ENCODE data around the gene SDF4. TPM values are rescaled to one million over a fixed set of nuclear protein-coding genes. Genes with fewer than 3 reads are reported as not detected.

The SDF4 gene
- total and polyA plus RNA-seq, 2 donors (not counting 1 experiment from before 2014, with no cell fraction given): 127 to 133 TPM

DNA sequence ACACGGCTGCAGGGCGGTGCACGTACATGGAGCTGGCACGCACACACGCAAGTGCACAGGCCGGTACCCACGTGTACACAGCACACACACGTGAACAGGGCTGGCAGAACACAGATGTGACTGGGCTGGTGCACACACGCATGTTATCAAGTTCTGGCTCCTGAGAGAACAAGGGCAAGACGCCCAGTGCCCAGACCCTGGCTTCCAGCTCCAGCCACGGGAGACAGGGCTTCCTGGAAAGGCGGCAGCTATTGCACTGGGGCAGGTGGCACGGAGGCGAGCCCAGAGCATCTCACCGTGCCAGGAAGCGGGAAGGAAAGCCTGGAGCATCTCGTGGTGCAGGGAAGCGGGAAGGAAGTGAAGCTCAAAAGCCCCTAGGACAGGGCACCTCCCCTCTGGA lies 5.9 kb downstream of the SDF4 start:
- Histone ChIP-seq H3K4me2 (ENCODE audit: extremely low read depth, insufficient read depth, low read length) (no peak overlapping the region), H3K9me3 (ENCODE audit: control insufficient read depth, insufficient read depth, low read depth, low read length) (no peaks in the 10 kb centered on the region), H3K4me3 (replicated peaks in 1 of 4; ENCODE audit: control extremely low read depth in 1 of 4, insufficient read depth in 1 of 4, low read depth in 3 of 4, low read length in 4 of 4) (no peak overlapping the region), H3K27me3 (ENCODE audit: control insufficient read depth, insufficient read depth, low read length) (no peaks in the 10 kb centered on the region), H3K27ac (ENCODE audit: insufficient read depth, low read length) (no peak overlapping the region), H3K9ac (ENCODE audit: insufficient read depth, low read length) (no peak overlapping the region), H3K4me1 (ENCODE audit: control insufficient read depth, extremely low read depth, insufficient read depth, low read length) (peaks cover 7% of the 10 kb centered on the region), H3K36me3 (ENCODE audit: control insufficient read depth, insufficient read depth, low read length) (peaks cover 40% of the 10 kb centered on the region), H3K79me2 (ENCODE audit: control insufficient read depth, insufficient read depth, low read length) (peaks cover 62% of the 10 kb centered on the region), H2AFZ (ENCODE audit: low read length) (no peak overlapping the region), H4K20me1 (ENCODE audit: control insufficient read depth, extremely low read depth, insufficient read depth, low read length) (no peaks in the 10 kb centered on the region)
- no peak for TF ChIP-seq EZH2 (IDR thresholded peaks at IDR 0.05; ENCODE audit: low read length, missing control alignments)
- TF ChIP-seq, protein P1, sequence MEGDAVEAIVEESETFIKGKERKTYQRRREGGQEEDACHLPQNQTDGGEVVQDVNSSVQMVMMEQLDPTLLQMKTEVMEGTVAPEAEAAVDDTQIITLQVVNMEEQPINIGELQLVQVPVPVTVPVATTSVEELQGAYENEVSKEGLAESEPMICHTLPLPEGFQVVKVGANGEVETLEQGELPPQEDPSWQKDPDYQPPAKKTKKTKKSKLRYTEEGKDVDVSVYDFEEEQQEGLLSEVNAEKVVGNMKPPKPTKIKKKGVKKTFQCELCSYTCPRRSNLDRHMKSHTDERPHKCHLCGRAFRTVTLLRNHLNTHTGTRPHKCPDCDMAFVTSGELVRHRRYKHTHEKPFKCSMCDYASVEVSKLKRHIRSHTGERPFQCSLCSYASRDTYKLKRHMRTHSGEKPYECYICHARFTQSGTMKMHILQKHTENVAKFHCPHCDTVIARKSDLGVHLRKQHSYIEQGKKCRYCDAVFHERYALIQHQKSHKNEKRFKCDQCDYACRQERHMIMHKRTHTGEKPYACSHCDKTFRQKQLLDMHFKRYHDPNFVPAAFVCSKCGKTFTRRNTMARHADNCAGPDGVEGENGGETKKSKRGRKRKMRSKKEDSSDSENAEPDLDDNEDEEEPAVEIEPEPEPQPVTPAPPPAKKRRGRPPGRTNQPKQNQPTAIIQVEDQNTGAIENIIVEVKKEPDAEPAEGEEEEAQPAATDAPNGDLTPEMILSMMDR (conservative IDR thresholded peaks at IDR 0.05 in 1 of 2, IDR thresholded peaks at IDR 0.05 in 1 of 2; ENCODE audit: low read depth in 1 of 2, low read length in 2 of 2): no peak
- no peak for DNase-seq (ENCODE audit: low read depth in 2 of 2)

DNA sequence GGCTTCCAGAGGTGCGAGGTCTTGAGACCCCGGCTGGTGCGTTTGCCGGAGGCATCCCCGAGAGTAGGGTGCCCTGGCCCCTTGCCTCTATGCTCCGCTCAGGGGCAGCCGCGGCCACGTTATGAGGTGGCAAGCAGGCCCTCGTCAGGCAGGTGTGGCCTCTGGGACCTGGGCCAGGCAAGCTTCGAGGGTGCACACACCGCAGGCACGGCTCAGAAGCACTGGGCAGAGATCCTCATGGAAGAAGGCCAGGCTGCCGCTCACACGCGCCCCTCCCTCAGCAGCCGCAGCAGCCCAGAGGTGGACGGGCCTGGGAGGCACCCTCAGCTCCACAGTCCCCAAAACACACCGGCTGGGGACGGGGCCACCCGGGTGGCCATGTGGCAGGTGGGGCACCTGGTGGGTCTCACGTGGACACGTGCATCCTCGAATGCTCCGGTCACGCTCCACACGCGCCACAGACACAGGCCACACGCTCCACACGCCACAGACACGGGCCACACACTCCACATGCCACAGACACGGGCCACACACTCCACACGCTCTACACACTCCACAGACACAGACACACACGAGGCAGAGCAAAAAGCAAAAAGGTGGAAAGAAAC lies 6.5 kb downstream of the SDF4 start:
- Histone ChIP-seq H3K27ac (ENCODE audit: insufficient read depth, low read length) (no peak overlapping the region), H3K9ac (ENCODE audit: insufficient read depth, low read length) (no peak overlapping the region), H3K36me3 (ENCODE audit: control insufficient read depth, insufficient read depth, low read length) (peaks cover 42% of the 10 kb centered on the region), H3K4me1 (ENCODE audit: control insufficient read depth, extremely low read depth, insufficient read depth, low read length) (peaks cover 7% of the 10 kb centered on the region), H4K20me1 (ENCODE audit: control insufficient read depth, extremely low read depth, insufficient read depth, low read length) (no peaks in the 10 kb centered on the region), H2AFZ (ENCODE audit: low read length) (no peak overlapping the region), H3K27me3 (ENCODE audit: control insufficient read depth, insufficient read depth, low read length) (no peaks in the 10 kb centered on the region), H3K79me2 (ENCODE audit: control insufficient read depth, insufficient read depth, low read length) (peaks cover 57% of the 10 kb centered on the region), H3K4me2 (ENCODE audit: extremely low read depth, insufficient read depth, low read length) (no peak overlapping the region), H3K9me3 (ENCODE audit: control insufficient read depth, insufficient read depth, low read depth, low read length) (no peaks in the 10 kb centered on the region), H3K4me3 (replicated peaks in 1 of 4; ENCODE audit: control extremely low read depth in 1 of 4, insufficient read depth in 1 of 4, low read depth in 3 of 4, low read length in 4 of 4) (no peak overlapping the region)
- DNase-seq (ENCODE audit: low read depth in 2 of 2): no peak
- no peak for TF ChIP-seq EZH2 (IDR thresholded peaks at IDR 0.05; ENCODE audit: low read length, missing control alignments)
- TF ChIP-seq, protein P1 (conservative IDR thresholded peaks at IDR 0.05 in 1 of 2, IDR thresholded peaks at IDR 0.05 in 1 of 2; ENCODE audit: low read depth in 1 of 2, low read length in 2 of 2): no peak

DNA sequence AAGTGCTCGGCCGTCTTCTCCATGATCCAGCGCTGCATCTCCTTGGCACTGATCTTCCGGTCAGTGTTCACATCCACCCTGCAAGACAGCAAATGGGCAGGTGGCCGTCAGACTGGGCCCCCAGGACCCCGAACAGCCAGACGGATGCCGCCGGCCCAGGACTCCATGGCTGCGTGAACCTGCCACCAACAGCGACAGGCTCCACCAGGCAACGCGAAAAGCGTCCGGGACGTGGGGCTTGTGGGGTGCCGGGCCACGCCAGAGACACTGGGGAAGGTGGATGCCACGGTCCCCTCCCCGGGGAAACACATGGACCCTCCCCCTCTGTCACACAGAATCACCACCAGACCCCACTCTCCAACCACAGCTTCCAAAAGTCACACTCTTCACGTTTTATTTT lies 7.9 kb downstream of the SDF4 start:
- Histone ChIP-seq H4K20me1 (ENCODE audit: control insufficient read depth, extremely low read depth, insufficient read depth, low read length) (no peaks in the 10 kb centered on the region), H3K4me3 (replicated peaks in 1 of 4; ENCODE audit: control extremely low read depth in 1 of 4, insufficient read depth in 1 of 4, low read depth in 3 of 4, low read length in 4 of 4) (no peak overlapping the region), H3K9me3 (ENCODE audit: control insufficient read depth, insufficient read depth, low read depth, low read length) (no peaks in the 10 kb centered on the region), H2AFZ (ENCODE audit: low read length) (no peak overlapping the region), H3K27ac (ENCODE audit: insufficient read depth, low read length) (no peak overlapping the region), H3K9ac (ENCODE audit: insufficient read depth, low read length) (no peak overlapping the region), H3K36me3 (ENCODE audit: control insufficient read depth, insufficient read depth, low read length) (peaks cover 42% of the 10 kb centered on the region), H3K79me2 (ENCODE audit: control insufficient read depth, insufficient read depth, low read length) (peaks cover 42% of the 10 kb centered on the region), H3K4me1 (ENCODE audit: control insufficient read depth, extremely low read depth, insufficient read depth, low read length) (no peaks in the 10 kb centered on the region), H3K4me2 (ENCODE audit: extremely low read depth, insufficient read depth, low read length) (no peak overlapping the region), H3K27me3 (ENCODE audit: control insufficient read depth, insufficient read depth, low read length) (no peaks in the 10 kb centered on the region)
- DNase-seq (ENCODE audit: low read depth in 2 of 2): no peak
- no peak for TF ChIP-seq EZH2 (IDR thresholded peaks at IDR 0.05; ENCODE audit: low read length, missing control alignments)
- TF ChIP-seq, protein P1 (conservative IDR thresholded peaks at IDR 0.05 in 1 of 2, IDR thresholded peaks at IDR 0.05 in 1 of 2; ENCODE audit: low read depth in 1 of 2, low read length in 2 of 2): no peak

Measured in fibroblast of lung (primary cell).